Liver (tissue), 3 donors: ENCODE measurements around the gene ACTR8.

Experiments used
- EGR1 ChIP-seq, 2 donors: IDR thresholded peaks; 2 replicates each; pipeline ENCODE4 v1.6.1; 2016 to 2018; ENCODE audit warnings: antibody characterized with exemption in 2 of 2, low read depth in 2 of 2
- FOXA1 ChIP-seq: IDR thresholded peaks from 2 replicates; pipeline ENCODE4 v1.6.1; 2016; ENCODE audit warnings: antibody characterized with exemption
- GABPA ChIP-seq, 2 donors: IDR thresholded peaks in 1 of 2; conservative IDR thresholded peaks in 1 of 2; 2 replicates each; pipeline ENCODE4 v1.6.1; 2016; ENCODE audit warnings: antibody characterized with exemption in 2 of 2, mild to moderate bottlenecking in 1 of 2, moderate library complexity in 1 of 2
- HNF4G ChIP-seq: IDR thresholded peaks from 2 replicates; pipeline ENCODE4 v1.6.1; 2016; ENCODE audit warnings: antibody characterized with exemption
- MAX ChIP-seq: IDR thresholded peaks from 2 replicates; pipeline ENCODE4 v1.6.1; 2016; ENCODE audit warnings: antibody characterized with exemption
- RAD21 ChIP-seq, 2 donors: IDR thresholded peaks; 2 replicates each; pipeline ENCODE4 v1.6.1; 2016; ENCODE audit warnings: antibody characterized with exemption in 2 of 2, mild to moderate bottlenecking in 2 of 2
- REST ChIP-seq: IDR thresholded peaks from 2 replicates; pipeline ENCODE4 v1.6.1; 2016; ENCODE audit warnings: antibody characterized with exemption, mild to moderate bottlenecking
- RXRA ChIP-seq, 2 donors: IDR thresholded peaks; 2 replicates each; pipeline ENCODE4 v1.6.1; 2017 to 2018; ENCODE audit warnings: antibody characterized with exemption in 2 of 2, mild to moderate bottlenecking in 1 of 2
- TAF1 ChIP-seq: conservative IDR thresholded peaks from 2 replicates; pipeline ENCODE4 v1.6.1; 2016; ENCODE audit warnings: antibody characterized with exemption, mild to moderate bottlenecking
- TF ChIP-seq, protein P1 (sequence below): fragments of 150-350 bp; IDR thresholded peaks from 2 replicates; pipeline ENCODE4 v1.5.1; 2017; ENCODE audit warnings: improper control_type of control experiment, low read depth, low read length; ENCODE audit not compliant: missing input control
- TF ChIP-seq, protein P2 (sequence below): IDR thresholded peaks from 2 replicates; pipeline ENCODE4 v1.6.1; 2016; ENCODE audit warnings: antibody characterized with exemption
- donor health status: healthy.
- donor health status: healthy.

- TF ChIP-seq, protein P1, sequence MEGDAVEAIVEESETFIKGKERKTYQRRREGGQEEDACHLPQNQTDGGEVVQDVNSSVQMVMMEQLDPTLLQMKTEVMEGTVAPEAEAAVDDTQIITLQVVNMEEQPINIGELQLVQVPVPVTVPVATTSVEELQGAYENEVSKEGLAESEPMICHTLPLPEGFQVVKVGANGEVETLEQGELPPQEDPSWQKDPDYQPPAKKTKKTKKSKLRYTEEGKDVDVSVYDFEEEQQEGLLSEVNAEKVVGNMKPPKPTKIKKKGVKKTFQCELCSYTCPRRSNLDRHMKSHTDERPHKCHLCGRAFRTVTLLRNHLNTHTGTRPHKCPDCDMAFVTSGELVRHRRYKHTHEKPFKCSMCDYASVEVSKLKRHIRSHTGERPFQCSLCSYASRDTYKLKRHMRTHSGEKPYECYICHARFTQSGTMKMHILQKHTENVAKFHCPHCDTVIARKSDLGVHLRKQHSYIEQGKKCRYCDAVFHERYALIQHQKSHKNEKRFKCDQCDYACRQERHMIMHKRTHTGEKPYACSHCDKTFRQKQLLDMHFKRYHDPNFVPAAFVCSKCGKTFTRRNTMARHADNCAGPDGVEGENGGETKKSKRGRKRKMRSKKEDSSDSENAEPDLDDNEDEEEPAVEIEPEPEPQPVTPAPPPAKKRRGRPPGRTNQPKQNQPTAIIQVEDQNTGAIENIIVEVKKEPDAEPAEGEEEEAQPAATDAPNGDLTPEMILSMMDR = no peak
- no peak for TF ChIP-seq HNF4G
- TF ChIP-seq TAF1 = no peak
- no peak for TF ChIP-seq REST
- TF ChIP-seq RXRA (IDR thresholded peaks at IDR 0.05) = no peak
- no peak for TF ChIP-seq FOXA1
- no peak for TF ChIP-seq GABPA (IDR thresholded peaks at IDR 0.05 in 1 of 2, conservative IDR thresholded peaks at IDR 0.05 in 1 of 2)
- no peak for TF ChIP-seq EGR1 (IDR thresholded peaks at IDR 0.05; ENCODE audit: low read depth in 2 of 2)
- no peak for TF ChIP-seq RAD21 (IDR thresholded peaks at IDR 0.05)
- TF ChIP-seq, protein P2, sequence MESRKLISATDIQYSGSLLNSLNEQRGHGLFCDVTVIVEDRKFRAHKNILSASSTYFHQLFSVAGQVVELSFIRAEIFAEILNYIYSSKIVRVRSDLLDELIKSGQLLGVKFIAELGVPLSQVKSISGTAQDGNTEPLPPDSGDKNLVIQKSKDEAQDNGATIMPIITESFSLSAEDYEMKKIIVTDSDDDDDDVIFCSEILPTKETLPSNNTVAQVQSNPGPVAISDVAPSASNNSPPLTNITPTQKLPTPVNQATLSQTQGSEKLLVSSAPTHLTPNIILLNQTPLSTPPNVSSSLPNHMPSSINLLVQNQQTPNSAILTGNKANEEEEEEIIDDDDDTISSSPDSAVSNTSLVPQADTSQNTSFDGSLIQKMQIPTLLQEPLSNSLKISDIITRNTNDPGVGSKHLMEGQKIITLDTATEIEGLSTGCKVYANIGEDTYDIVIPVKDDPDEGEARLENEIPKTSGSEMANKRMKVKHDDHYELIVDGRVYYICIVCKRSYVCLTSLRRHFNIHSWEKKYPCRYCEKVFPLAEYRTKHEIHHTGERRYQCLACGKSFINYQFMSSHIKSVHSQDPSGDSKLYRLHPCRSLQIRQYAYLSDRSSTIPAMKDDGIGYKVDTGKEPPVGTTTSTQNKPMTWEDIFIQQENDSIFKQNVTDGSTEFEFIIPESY = no peak
- TF ChIP-seq MAX = no peak
Measured at GRCh38 chr3:53900666-53901331, 18.8 kb upstream of the ACTR8 start.
